ENCODE data around the gene CADM4.

Gene CADM4

DNA sequence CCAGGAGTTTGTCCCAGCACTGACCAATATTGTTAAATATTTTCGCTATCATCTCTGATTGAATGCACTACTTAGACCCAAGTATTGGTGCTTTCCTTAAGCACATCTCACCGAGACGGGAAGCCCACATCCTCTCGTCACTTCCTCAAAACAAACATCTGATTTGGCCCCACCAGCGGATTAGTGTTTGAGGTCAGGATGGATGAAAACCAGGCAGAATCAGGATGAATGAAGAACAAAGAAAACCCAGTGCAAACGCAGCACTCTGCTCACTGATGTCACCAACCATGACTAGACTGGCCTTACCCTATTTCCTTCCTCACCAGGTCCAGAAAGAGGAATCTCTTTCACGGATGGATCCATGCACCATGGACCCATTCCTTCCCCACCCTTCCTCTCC, 24.4 kb upstream of the CADM4 start:
- ATAC-seq, result no peak
- TF ChIP-seq, protein P1, sequence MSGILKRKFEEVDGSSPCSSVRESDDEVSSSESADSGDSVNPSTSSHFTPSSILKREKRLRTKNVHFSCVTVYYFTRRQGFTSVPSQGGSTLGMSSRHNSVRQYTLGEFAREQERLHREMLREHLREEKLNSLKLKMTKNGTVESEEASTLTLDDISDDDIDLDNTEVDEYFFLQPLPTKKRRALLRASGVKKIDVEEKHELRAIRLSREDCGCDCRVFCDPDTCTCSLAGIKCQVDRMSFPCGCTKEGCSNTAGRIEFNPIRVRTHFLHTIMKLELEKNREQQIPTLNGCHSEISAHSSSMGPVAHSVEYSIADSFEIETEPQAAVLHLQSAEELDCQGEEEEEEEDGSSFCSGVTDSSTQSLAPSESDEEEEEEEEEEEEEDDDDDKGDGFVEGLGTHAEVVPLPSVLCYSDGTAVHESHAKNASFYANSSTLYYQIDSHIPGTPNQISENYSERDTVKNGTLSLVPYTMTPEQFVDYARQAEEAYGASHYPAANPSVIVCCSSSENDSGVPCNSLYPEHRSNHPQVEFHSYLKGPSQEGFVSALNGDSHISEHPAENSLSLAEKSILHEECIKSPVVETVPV (CRISPR knock-in tag; IDR thresholded peaks at IDR 0.05), result no peak
- TF ChIP-seq ZFP30 (CRISPR knock-in tag; IDR thresholded peaks at IDR 0.05), result no peak

DNA sequence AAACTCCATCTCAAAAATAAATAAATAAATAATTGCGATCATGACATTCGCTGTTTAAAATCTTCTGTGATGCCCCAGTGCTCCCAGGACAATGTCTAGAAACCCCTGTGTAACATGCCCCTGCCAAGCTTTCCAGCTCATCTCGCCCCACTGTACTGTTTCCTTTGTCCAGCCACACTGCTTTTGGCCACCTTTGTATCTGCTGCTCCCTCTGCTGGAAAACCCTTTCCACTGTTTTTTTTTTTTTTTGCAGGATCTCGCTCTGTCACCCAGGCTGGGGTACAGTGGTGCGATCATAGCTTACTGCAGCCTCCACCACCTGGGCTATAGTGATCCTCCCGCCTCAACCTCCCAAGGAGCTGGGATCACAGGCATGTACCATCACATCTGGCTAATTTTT, 22.8 kb upstream of the CADM4 start:
- no peak for TF ChIP-seq ZFP3 (CRISPR knock-in tag; IDR thresholded peaks at IDR 0.05)
- TF ChIP-seq ZNF565 (CRISPR knock-in tag; conservative IDR thresholded peaks at IDR 0.05; ENCODE audit: low read depth), result no peak
- TF ChIP-seq, protein P2, sequence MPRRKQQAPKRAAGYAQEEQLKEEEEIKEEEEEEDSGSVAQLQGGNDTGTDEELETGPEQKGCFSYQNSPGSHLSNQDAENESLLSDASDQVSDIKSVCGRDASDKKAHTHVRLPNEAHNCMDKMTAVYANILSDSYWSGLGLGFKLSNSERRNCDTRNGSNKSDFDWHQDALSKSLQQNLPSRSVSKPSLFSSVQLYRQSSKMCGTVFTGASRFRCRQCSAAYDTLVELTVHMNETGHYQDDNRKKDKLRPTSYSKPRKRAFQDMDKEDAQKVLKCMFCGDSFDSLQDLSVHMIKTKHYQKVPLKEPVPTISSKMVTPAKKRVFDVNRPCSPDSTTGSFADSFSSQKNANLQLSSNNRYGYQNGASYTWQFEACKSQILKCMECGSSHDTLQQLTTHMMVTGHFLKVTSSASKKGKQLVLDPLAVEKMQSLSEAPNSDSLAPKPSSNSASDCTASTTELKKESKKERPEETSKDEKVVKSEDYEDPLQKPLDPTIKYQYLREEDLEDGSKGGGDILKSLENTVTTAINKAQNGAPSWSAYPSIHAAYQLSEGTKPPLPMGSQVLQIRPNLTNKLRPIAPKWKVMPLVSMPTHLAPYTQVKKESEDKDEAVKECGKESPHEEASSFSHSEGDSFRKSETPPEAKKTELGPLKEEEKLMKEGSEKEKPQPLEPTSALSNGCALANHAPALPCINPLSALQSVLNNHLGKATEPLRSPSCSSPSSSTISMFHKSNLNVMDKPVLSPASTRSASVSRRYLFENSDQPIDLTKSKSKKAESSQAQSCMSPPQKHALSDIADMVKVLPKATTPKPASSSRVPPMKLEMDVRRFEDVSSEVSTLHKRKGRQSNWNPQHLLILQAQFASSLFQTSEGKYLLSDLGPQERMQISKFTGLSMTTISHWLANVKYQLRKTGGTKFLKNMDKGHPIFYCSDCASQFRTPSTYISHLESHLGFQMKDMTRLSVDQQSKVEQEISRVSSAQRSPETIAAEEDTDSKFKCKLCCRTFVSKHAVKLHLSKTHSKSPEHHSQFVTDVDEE (CRISPR knock-in tag; IDR thresholded peaks at IDR 0.05), result no peak
- TF ChIP-seq, protein P1 (CRISPR knock-in tag; IDR thresholded peaks at IDR 0.05), result no peak
- no peak for TF ChIP-seq ZC3H10 (CRISPR knock-in tag; IDR thresholded peaks at IDR 0.05)
- no peak for TF ChIP-seq ISL1 (CRISPR knock-in tag; IDR thresholded peaks at IDR 0.05)
- peak; percentile 81 for ATAC-seq

DNA sequence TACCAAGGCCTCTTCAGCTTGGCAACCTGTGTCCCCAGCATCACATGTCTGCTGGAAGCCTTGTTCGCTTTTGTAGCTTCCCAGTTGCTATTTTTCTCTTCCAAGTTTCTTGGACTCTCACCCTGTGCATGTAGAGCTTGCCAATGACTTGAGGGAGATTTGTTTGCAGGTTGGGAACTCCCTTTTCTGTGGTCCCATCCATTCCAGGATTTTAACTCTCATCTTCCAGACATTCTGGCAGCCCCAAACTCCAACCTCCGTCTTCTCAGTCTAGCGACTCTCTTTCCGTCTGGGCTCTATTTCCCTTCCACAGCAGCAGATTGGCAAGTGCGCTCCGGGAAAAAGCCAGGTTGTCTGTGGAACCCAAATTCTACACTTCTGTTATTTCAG, 21.3 kb upstream of the CADM4 start:
- ATAC-seq, result no peak
- TF ChIP-seq, protein P3, sequence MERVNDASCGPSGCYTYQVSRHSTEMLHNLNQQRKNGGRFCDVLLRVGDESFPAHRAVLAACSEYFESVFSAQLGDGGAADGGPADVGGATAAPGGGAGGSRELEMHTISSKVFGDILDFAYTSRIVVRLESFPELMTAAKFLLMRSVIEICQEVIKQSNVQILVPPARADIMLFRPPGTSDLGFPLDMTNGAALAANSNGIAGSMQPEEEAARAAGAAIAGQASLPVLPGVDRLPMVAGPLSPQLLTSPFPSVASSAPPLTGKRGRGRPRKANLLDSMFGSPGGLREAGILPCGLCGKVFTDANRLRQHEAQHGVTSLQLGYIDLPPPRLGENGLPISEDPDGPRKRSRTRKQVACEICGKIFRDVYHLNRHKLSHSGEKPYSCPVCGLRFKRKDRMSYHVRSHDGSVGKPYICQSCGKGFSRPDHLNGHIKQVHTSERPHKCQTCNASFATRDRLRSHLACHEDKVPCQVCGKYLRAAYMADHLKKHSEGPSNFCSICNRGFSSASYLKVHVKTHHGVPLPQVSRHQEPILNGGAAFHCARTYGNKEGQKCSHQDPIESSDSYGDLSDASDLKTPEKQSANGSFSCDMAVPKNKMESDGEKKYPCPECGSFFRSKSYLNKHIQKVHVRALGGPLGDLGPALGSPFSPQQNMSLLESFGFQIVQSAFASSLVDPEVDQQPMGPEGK (CRISPR knock-in tag; IDR thresholded peaks at IDR 0.05; ENCODE audit: borderline replicate concordance), result no peak
- TF ChIP-seq, protein P4, sequence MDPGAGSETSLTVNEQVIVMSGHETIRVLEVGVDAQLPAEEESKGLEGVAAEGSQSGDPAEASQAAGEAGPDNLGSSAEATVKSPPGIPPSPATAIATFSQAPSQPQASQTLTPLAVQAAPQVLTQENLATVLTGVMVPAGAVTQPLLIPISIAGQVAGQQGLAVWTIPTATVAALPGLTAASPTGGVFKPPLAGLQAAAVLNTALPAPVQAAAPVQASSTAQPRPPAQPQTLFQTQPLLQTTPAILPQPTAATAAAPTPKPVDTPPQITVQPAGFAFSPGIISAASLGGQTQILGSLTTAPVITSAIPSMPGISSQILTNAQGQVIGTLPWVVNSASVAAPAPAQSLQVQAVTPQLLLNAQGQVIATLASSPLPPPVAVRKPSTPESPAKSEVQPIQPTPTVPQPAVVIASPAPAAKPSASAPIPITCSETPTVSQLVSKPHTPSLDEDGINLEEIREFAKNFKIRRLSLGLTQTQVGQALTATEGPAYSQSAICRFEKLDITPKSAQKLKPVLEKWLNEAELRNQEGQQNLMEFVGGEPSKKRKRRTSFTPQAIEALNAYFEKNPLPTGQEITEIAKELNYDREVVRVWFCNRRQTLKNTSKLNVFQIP (CRISPR knock-in tag; IDR thresholded peaks at IDR 0.05; ENCODE audit: borderline replicate concordance, low read depth), result no peak
- TF ChIP-seq ESRRG (CRISPR knock-in tag; IDR thresholded peaks at IDR 0.05) (no peak), SNAI2 (CRISPR knock-in tag; IDR thresholded peaks at IDR 0.05) (no peak), ARNTL (CRISPR knock-in tag; IDR thresholded peaks at IDR 0.05; ENCODE audit: borderline replicate concordance, low read depth) (no peak), ZNF8 (CRISPR knock-in tag; IDR thresholded peaks at IDR 0.05) (no peak), TCF4 (CRISPR knock-in tag; IDR thresholded peaks at IDR 0.05; ENCODE audit: borderline replicate concordance) (no peak), ZNF565 (CRISPR knock-in tag; conservative IDR thresholded peaks at IDR 0.05; ENCODE audit: low read depth) (no peak), BACH2 (CRISPR knock-in tag; IDR thresholded peaks at IDR 0.05; ENCODE audit: borderline replicate concordance) (no peak), ZFP3 (CRISPR knock-in tag; IDR thresholded peaks at IDR 0.05) (no peak), PPARA (CRISPR knock-in tag; IDR thresholded peaks at IDR 0.05; ENCODE audit: borderline replicate concordance) (no peak), TOX (CRISPR knock-in tag; IDR thresholded peaks at IDR 0.05; ENCODE audit: borderline replicate concordance) (no peak), ZC3H10 (CRISPR knock-in tag; IDR thresholded peaks at IDR 0.05) (no peak), ZFP30 (CRISPR knock-in tag; IDR thresholded peaks at IDR 0.05) (no peak), ISL1 (CRISPR knock-in tag; IDR thresholded peaks at IDR 0.05) (no peak), CSDC2 (CRISPR knock-in tag; IDR thresholded peaks at IDR 0.05) (no peak)
- TF ChIP-seq, protein P2 (CRISPR knock-in tag; IDR thresholded peaks at IDR 0.05), result no peak
- TF ChIP-seq, protein P5, sequence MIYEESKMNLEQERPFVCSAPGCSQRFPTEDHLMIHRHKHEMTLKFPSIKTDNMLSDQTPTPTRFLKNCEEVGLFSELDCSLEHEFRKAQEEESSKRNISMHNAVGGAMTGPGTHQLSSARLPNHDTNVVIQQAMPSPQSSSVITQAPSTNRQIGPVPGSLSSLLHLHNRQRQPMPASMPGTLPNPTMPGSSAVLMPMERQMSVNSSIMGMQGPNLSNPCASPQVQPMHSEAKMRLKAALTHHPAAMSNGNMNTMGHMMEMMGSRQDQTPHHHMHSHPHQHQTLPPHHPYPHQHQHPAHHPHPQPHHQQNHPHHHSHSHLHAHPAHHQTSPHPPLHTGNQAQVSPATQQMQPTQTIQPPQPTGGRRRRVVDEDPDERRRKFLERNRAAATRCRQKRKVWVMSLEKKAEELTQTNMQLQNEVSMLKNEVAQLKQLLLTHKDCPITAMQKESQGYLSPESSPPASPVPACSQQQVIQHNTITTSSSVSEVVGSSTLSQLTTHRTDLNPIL (CRISPR knock-in tag; IDR thresholded peaks at IDR 0.05; ENCODE audit: low read depth), result no peak
